NCI-H2081 treated with DMSO at 0.1 percent for 48 hours (cell line): ENCODE results near the gene DCTN5.
A peak's percentile ranks its signal among the peaks of the same experiment; 100 is the strongest.

Experiments used
- DNase-seq: peaks from one replicate; lab custom pipeline; 2025; lab: John Stamatoyannopoulos, UW

Gene DCTN5

DNA sequence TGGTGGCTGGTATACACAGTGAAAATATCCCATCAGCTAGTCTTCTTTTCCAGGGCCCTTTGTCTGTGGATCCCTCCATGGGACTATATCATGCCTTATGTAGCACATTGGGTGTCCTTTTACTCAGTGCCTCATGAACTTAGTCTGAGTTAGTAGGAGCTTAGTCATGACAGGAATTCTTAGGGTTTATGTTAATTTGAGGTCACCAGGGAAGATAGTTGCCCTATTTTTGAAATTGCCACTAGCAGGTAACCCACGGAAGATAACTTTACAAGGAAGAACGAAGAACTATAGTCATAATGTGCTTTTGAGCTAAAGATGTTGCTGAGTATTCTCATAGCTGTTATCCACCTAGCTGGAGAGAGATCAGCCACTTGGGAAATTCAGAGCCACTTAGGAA is 22.7 kb downstream of the DCTN5 start:
- no peak for DNase-seq

DNA sequence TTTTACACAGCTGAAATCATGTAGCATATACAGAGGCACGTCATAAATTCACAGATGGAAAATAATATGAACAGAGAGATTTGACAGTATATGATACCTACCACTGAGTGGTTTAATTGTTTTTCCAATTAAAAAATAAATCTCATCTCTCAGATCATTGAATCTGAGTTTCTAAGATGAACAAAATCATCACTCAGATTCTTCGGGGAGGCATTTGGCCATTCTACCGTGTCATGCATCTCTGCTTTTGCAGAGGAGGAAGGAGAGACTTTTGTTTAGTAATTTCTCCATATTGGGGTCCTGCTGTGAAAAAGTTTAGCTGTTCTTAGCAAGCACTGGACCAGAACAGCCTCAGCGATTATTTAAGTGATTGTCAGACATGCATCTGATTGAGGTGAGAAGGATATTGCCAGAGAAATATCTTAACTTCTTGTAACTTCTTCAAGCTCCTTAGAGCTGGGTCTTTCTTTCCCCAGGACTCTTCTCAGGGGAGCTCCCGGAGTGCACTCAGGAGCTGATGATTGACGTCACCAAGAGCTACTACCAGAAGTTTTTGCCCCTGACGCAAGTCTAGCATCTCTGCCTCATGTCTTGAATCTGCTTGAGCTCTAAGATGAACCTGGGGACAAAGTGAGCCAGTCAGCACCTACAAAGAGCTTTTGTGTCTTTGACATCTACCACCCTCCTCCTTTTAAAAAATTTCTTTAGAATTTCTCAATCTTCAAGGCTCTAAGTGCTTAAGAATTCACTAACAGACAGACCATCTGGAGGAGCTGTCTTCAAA is 25.5 kb downstream of the DCTN5 start:
- no peak for DNase-seq

DNA sequence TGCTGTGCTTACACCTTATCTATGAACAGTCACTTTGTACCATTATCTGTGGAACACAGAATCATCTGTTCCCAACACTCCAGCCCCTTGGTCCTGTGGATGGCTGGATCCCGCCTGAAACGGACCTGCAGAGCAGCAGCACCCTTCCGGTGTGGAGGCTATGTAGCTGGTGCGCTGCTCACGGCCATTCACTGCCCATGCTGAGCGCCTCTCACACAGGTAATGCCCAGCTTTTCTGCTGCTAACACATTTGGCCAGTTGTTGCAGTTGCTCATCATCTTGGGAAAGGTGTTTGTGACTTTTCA is 26.0 kb downstream of the DCTN5 start:
- DNase-seq = no peak

DNA sequence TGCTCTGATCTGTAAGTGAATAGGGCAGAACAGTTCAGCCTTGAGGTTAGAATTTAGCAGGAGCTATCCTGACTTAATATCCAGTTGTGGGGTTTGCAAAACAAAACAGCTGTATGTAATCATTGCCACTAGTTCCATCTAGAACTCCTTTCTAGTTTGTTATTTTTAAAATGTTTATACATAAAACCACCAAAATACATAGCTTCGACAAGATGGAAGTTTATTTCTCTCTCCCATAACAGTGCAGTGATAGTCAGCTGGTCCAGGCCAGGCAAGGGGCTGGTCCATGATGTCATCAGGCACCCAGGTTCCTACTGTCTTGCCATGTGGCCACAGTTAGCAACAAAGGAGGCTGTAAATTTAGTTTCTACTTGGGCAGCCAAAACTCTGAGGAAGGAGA is 27.0 kb downstream of the DCTN5 start:
- no peak for DNase-seq

DNA sequence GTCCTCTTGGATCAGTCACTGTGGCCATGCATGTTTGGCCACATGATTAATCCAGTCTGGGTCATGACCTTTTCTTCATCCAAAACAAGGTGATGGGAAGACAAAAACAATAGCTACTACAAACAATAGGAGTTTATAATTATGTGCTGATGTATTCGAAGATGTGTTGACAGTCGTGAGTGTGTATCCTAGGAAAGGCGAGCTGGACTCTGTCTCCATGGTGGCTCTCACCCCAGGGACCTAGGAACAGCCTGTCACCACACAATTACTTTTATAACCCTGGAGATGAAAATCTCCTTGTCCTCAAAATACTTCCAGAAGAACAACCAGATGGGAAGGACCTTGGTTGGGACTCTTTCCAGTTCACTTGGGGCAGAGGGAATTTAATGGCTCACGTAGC is 27.6 kb downstream of the DCTN5 start:
- DNase-seq = no peak

DNA sequence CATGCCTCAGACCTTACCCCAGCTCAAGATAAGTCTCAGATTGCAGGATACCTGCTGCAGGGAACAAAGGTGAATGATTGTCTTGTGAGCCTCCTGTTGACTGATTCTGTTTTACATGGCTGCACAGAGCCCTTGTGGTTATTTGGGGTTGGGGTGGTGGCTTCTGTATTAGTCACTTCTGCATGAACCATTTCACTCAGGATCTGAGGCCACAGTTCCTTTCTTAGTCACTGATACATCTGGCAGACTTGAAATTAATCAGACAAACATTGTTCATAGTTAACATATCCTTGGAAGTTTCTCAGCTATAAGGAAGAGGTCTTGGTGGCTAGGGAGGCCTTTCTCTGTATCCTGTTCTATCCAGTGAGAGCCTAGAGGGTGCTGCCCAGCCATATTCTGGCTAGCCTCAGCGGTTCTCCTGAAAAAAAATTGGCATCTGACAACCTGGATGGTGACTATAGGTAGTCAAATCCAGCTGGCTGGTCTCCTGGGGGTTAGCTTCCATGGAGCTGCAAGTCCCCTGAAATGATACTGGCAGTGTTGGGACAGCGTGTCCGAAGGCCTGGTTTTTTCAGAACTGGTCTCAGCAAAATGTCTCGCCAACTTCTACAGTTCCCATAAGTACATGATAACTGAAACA is 29.0 kb downstream of the DCTN5 start:
- no peak for DNase-seq

DNA sequence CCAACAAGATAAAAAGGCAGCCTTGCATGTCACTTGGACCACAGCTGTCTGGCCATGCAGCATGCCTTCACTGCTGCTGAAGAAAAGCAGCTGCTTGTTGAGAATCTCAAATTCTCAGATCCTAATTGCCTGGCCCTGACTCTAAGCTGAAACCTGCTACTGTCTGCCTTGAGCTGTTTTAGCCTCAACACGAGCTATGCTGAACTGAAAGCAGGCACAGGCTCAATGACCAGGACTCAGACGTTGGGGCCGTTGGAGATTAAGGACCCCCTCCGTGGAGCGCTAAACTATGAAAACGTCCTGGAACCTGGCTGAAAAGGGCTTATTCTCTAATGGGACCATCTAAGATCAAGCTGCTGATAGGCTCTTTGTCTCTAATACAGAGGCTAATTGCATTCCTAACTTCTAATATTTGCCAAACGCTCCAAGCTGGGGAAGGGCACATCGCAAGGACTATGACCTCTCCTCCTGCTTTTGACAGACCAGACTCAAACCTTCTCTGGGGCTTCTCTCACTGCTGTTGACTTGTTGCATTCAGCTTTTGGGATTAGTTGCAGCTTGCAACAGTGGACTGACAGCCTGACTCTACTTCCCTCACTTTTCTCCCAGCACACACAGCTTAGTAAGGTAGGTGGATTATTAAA is 32.8 kb downstream of the DCTN5 start:
- no peak for DNase-seq

DNA sequence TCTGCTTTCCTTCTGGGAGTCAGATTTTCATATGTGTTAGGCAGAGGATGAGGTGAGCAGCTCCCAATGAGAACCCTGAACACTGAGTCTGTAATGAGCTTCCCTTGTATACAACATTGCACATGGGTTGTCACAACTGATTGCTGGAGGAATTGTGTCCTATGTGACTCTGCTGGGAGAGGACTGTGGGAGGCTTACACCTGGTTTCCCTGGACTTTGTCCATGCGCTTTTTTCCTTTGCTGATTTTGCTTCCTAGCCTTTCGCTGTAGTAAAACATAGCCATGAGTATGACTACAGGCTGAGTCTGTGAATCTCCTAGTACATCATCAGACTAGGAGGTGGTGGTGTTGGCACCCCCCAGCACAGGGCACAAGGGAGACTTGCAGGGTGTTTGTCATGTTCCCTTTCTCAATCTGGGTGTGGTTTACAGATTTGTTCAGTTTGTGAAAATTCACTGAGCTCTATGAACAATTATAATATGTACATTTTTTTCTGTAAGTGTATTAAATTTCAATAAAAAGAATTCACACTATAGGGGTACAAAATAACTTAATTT is 35.7 kb downstream of the DCTN5 start:
- no peak for DNase-seq

DNA sequence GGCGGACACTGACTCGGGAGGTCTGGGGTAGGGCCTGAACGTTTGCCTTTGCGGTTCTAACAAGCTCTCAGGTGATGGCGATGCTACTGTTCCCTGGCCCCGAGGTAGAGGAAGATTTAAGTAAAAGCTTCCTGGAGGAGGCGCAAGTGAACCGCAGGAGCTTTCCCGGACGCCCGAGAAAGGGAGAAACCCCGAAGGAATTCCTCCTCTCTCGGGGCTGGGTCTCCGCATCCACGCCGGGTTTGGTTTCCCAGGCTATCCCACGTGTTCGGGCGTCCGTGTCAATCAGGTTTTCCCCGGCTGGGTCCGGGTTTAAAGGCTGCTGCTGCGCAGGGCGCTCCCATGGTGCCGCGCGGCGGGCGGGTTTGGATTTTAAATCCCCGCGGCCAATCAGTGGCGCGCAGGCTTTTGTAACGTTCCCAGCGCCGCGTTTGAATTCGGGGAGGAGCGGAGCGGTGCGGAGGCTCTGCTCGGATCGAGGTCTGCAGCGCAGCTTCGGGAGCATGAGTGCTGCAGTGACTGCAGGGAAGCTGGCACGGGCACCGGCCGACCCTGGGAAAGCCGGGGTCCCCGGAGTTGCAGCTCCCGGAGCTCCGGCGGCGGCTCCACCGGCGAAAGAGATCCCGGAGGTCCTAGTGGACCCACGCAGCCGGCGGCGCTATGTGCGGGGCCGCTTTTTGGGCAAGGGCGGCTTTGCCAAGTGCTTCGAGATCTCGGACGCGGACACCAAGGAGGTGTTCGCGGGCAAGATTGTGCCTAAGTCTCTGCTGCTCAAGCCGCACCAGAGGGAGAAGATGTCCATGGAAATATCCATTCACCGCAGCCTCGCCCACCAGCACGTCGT is 37.4 kb downstream of the DCTN5 start, which contains the start of gene PLK1:
PLK1 (plus strand) TSS at position 460 of the 844 bp plus-strand sequence; CDS start at position 504, 44 bp downstream.
- DNase-seq = peak; percentile 70

DNA sequence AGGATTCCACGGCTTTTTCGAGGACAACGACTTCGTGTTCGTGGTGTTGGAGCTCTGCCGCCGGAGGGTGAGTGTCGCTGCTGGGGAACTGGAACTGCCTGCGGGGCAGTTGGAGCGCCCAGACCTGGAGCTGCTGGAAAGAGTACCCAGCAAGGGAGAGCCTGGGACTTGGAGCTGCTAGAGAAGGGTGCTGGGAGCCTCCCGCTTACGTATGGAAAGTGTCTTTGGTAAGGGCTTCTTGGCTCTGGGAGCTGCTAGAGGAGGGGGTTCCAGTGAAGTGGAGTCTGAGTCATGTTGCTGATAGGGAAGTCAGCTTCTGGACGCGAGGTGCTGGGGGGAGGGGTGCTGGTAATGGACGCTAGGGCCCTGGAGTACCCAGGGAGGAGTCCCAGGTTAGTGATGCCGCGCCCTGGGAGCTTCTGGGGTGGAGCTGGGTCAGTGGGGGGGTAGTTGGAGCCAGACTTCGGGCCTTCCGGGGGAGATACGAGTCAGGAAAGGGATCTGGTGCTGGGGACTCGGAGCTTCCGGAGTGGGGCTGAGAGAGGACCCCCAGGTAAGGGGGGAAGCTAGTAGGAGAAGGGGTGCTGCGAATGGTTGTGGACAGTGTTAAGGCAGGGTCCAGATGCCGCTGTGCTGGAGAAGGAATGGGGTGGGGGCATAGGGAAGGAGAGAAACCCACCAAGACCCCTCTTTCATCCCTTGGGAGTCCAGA is 38.2 kb downstream of the DCTN5 start:
- DNase-seq = no peak

DNA sequence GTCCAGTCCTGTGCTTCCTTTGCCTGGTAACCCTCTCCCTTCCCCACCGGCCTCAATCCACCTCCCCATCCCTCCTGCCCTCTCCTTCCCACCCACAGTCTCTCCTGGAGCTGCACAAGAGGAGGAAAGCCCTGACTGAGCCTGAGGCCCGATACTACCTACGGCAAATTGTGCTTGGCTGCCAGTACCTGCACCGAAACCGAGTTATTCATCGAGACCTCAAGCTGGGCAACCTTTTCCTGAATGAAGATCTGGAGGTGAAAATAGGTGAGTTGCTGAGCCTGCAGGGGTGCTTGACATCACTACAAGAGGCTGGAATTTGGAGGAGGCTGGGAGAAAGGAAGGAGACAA is 38.7 kb downstream of the DCTN5 start:
- DNase-seq = no peak

DNA sequence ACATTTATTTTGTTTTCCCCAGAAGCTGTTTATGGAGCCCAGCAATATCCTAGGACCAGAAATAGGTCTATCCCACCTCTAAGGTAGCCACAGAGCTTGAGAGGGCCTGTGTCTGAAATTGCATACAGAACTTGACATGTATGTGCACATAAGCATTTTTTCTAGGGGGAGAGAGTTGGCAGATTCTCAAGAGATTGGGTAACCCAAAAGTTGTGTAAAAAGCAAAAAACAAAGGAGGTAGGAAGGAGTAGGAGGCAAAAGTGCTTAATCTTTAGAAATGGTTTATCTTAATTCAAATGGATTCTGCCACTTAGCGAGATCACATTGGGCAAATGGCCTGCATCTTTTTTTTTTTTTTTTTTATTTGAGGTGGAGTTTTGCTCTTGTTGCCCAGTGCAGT is 40.9 kb downstream of the DCTN5 start:
- no peak for DNase-seq

DNA sequence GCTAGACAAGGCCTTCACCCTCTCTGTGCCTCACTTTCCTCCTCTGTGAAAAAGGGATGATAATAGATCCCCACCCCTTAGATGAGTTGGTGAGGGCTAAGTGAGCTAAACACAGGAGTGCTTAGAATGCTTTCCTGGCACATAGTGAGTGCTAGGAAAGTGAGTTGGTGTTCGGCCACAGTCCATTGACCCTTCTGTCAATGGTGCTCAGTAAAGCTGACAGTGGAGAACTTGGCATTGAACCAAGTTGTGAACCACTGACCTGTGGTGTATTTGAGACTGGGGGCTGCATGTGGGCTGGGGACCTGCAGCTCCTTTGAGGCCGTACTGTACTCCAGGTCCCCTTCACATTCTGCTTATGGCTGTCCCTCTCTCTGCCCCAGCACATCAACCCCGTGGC is 42.2 kb downstream of the DCTN5 start:
- DNase-seq = no peak

DNA sequence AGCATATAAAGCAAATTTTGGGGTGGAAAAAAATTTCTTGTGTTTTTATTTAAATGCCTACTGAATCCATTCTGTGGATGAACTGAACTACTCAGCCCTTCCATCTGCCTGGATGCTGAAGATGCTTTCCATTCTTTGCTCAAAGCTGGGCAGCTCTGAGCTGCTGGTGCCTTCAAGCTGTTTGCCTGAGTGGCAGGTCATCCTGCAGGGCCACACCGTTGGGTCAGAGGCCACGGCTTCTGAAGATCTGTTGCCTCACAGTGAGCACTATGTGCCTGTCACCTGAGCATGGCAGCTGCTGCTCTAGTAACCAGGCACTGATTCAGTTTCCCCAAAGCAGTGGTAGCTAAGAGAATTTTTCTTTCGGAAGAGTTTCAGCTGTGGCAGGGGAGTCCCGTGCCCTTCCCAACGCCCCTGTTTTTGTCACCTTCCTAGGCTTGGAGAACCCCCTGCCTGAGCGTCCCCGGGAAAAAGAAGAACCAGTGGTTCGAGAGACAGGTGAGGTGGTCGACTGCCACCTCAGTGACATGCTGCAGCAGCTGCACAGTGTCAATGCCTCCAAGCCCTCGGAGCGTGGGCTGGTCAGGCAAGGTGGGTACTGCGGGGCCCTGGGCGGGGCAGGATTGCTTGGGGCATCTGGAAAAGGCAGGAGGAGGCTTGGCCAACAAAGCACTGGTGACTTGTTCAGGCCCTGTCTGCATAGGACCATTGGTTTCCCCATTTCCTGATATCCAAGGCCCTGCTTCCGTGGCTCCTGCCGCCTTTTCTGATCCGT is 46.0 kb downstream of the DCTN5 start:
- DNase-seq = no peak

DNA sequence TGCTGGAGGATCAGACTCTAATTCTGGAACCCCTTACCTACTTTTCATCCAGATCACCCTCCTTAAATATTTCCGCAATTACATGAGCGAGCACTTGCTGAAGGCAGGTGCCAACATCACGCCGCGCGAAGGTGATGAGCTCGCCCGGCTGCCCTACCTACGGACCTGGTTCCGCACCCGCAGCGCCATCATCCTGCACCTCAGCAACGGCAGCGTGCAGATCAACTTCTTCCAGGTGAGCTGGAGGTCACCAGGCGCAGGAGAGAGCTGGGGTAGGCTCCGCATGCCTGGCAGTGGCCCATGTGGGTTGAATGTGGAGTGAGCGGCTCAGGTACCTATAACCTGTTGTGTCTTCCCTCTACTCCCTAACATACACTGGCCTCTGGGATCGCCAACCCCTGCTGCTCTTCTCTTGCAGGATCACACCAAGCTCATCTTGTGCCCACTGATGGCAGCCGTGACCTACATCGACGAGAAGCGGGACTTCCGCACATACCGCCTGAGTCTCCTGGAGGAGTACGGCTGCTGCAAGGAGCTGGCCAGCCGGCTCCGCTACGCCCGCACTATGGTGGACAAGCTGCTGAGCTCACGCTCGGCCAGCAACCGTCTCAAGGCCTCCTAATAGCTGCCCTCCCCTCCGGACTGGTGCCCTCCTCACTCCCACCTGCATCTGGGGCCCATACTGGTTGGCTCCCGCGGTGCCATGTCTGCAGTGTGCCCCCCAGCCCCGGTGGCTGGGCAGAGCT is 48.3 kb downstream of the DCTN5 start:
- DNase-seq = no peak

DNA sequence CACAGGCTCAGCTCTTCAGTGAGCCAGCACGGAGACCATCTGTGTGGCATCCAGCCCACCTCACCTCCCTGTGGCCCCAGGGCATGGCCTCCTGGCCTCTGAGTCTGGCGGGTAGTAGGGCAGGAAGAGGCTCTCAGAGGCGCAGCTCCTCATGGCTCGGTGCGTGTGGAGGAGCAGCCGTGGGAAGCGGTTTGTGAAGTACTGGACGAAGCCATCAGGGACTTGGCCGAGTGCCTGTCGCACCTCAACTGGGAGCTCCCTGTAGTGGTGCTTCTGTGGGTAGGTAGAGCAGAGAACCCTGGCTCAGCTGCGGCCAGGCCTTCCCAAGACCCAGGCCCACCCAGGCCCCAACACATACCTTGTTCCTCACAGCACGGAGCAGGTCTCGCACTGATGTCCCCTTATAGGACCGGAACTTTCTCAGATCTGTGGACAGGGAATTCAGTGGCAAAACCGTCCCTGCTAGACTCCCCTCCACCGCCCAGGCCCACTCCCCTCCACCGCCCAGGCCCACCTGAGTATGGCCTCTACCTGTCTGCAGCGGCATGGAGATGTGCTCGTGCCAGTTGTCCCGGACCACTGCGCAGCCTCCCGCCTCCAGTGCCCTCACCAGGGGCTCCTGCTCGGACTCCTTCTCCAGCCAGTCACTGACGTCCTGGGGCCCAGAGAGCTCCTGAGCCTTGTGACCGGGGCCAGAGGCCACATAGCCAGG is 49.7 kb downstream of the DCTN5 start:
- DNase-seq = no peak

DNA sequence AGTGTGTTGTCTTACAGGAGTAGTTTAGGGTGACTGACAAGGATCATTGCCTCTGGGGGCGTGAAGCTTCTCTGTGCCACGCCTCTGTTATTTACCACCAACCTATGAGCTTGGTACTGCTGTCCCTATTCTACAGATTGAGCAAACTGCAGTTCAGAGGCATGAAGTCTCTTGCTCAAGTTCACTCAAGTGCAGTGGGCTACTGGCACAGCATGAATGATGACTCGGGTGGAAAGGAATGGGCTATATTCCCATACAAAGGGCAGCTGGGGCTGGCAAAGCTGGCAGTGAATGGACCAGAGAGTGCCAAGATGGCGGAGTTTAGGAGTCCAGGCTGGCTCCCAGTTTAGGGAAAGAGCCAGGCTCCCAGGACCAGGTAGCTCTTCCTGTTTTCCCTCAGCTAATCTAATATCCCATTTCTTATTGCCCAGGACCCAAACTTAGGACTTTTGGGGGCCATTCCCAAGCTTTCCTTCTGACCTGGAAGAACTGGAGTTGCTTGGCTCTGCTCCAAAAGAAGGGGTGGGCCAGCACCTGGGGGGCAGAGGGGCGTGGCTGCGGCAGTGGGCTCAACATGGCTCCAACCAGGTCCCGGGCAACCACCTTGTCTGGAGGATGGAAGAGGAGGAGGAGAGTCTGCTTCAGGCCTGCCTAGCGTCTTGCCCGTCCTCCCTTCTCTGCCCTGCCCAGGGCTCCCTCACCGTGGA is 50.4 kb downstream of the DCTN5 start:
- DNase-seq = no peak

DNA sequence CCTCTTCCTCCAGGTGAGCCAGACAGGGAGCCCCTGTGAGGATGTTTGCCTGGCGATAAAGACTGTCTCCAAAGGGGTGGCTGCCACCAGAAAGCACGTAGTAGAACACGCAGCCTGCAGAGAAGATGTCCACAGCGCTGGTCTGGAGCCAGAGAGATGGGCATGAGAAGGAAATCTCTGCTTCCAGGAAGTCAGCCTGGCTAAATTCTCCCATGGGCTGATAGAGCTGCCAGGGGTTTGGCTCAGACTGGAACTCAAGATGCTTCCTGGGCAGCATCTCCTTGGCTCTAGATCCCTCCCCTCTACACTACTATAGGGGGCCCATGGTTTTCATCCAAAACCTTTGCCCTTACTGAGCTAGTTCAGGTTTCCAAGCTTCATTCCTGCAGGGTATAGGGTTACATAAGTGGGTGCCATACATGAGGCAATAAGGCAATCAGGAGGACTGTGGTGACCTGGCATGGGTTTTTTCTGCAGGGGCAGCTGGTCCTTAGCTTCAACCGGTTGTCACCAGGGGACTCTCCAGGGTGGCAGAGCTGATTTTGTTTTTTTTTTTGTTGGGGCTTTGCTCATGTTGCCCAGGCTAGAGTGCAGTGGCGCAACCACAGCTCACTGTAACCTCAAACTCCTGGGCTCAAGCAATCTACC is 51.0 kb downstream of the DCTN5 start:
- DNase-seq = no peak
